ENCODE measurements around the gene GRIA1.

Gene GRIA1

GRCh38 chr5:153618307-153618706, 127.8 kb downstream of the GRIA1 start:
- no peak for DNase-seq

DNA sequence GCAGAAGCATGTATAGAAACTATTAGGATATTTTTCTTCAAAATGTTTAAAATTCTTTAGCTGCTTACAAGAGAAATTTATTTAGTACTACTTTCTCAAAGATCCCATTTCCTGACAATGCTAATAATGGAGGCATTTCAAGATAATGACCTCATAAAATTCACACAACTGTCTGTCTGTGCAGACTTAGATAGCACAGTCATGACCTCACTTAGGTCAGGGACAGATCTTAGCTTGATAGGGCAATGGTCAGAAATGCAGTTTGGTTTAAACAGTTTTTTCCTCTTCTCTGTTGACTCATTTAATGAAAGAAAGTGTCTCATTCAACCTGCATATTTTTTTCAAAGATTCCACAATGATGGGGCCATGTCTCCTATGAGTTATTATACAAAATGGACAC, 128.4 kb downstream of the GRIA1 start:
- no peak for DNase-seq

DNA sequence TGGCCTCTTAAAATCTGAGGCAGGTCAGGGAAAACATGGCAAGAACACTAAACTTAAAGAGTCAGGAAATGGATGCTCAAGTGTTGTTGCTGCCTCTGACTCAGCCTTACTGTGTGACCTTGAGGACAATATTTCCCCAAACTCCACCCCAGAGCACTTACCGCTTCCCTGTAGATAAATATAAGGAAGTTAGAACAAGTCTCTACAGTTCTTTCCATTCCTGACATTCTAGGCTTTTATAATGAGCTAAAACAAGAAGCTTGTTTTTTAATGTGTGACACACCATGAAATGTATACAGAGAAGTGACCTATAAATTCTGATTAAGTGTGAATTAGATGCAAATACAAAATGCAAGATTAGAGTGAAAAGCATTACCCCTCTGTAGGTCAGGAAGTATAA, 129.3 kb downstream of the GRIA1 start:
- no peak for DNase-seq

- no peak for DNase-seq
Measured at GRCh38 chr5:153623124-153623523, 132.7 kb downstream of the GRIA1 start.

- DNase-seq = no peak
Measured at GRCh38 chr5:153623751-153624450, 133.4 kb downstream of the GRIA1 start.

DNA sequence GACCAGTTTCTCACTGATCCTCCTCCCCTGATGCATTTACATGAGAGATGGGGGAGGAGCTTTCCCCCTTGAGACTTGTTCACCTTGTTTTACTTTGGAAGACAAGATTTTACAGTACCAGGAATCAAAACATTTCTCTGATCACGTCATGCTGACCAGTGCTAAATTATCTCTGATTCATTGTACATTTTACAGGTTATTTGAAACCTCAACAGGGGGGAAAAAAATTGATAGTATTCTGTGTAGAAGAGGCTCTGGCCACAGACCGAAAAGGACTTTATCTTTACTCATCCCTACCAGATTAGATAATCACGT, 133.9 kb downstream of the GRIA1 start:
- DNase-seq = no peak

DNA sequence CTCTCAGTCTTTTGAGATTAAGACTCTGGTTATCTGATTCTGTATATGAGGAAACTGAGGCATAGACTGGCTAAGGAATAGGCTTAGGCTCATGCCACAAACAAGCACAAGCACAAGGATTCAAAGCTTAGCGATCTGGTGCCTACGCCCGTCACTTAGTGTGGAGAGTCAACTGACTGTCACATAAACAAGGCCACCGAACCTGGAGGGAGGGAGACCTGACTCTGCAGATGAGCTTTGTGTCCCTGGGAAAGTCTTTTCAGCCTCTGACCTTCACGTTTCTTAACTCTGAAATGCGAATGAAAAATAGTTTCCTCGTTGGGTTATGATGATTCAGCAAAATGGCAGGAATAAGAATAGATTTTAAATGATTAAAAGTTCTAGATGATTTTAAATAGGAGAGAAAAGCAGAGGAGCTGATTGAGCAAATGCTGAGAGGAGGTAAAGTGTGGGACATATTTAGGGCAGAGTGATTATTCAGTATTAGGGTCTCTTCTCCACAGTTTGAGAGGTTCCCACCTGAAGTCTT, 135.4 kb downstream of the GRIA1 start:
- no peak for DNase-seq

GRCh38 chr5:153626836-153627235, 136.4 kb downstream of the GRIA1 start:
- DNase-seq = no peak

GRCh38 chr5:153629027-153629895, 138.8 kb downstream of the GRIA1 start:
- DNase-seq = no peak

GRCh38 chr5:153630546-153630945, 140.1 kb downstream of the GRIA1 start:
- DNase-seq = no peak

- DNase-seq = no peak
Measured at GRCh38 chr5:153632748-153633290, 142.3 kb downstream of the GRIA1 start.

GRCh38 chr5:153636670-153637451, 146.4 kb downstream of the GRIA1 start:
- DNase-seq = no peak

- no peak for DNase-seq
Measured at GRCh38 chr5:153640293-153640692, 149.8 kb downstream of the GRIA1 start.

DNA sequence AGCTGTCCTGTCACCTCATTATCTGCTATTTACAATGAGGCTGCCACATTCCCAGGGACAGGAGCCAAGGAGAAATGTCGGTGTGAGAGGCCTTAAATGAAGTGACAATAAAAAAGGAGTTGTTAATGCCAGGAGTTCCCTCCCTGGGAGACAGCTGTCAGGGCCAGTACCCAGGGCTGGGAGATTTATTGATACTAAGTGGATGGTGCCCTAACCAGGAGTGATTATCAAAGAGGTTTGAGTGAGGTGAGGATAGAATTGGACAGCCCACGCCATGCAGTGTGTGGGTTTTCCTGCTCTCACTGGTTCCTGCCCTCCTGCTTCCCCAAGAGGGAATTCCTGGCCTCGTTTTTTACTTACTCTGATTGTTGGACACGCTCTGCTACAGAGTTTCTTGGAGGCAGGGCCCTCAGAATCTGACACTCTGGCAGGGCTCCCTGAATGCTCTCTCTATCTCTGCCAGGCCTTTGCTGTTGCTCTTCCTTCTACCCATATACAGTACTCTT, 150.8 kb downstream of the GRIA1 start:
- no peak for DNase-seq

- DNase-seq = no peak
Measured at GRCh38 chr5:153654504-153655200, 164.2 kb downstream of the GRIA1 start.

DNA sequence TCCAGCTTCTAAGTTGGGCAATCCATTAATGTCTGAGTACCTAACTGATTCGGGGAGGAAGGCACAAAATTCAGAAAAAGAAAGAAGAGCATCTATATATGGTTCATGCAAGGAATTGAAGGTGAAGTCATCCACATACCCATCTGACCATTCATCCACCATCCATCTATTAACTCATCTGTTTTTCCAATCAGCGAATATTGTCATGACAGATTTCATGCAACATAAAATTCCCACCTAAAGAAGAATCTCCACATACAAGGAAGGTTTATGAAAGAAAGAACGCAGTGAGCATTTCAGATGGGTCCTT, 164.7 kb downstream of the GRIA1 start:
- no peak for DNase-seq

DNA sequence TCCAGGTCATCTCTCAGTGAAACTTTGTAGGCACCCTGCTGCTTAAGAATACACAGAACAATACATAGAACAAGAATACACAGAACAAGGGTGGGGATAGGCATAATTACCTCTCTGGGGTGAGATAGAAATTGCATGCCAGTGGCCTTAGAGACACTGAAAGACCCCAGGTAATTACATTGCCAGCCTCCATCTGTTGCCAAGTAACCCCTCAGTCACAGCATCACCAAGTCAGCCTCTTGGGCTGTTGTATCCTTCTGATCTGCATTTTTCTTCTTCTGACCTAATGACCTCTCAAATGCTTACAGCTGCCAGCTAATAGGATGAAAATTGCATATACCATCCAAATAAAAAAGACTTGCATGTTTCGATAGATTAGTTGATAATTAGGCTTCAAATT, 167.7 kb downstream of the GRIA1 start:
- no peak for DNase-seq

DNA sequence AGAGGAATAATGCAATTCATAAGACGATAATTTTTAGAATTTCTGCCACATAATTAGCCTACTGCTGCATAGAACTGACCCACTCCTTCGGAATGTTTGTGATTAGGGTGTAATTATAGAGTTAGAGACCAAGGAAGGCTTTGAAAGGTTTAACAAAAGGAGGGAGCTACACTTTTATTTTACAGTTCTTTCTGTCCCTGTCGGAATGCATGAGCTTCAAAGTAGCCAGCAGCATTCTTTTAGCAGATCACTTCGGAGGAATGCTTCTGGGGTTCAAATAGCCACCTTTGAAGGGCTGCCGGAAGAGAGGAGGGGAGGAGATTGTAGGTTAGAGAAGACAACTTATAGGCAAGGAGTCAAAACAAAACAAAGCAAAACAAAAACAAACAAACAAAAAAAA, 168.1 kb downstream of the GRIA1 start:
- no peak for DNase-seq

DNA sequence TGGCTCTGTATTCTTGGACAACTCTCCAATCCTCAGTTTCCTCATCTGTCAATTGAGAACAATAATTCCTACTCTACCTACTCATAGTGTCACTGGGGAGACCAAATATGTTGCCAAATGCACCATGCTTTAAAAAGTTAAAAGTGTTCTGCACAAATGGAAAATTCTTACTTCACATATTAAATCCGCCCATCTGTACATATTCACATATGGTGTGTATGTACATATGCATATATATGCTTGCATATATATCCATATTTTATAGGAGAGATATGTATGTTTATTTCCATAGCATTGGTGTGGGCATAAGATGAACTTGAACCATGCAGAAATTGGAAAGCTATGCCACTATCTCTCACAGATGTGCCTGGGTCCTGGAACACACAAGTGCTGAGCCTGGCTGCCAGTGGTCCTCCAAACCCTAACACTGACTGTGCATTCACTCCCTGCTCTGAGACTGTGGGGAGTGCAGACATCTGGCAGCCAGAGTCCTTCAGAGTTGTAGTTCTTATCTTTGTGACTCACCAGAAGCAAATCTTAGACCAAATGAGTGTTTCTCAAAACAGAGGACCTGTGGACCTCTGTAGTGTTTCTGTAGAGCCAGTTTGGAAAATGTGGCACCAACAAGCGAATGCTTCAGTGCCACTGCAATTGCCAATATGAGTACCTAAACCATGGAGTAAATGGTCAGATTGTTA, 168.7 kb downstream of the GRIA1 start:
- no peak for DNase-seq

DNA sequence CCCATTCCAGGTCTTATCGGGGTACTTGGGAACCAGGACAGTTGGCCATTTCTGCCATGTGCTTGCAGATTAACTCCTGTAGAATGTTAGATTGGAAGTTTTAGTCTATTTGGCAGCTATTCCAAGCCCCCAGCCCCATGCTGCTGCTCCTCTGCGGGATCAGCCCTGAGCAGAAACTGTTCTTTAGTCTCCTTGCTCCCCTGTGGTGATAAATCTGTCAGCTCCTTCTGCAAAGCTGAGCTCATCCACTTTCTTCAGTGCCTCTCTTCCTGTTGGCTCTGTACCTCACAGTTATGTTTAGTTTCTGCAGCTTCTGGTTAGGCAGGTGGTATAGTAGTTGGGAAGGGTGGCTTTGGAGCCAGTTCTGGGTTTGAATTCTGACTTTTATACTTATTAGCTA, 170.4 kb downstream of the GRIA1 start:
- DNase-seq = no peak

DNA sequence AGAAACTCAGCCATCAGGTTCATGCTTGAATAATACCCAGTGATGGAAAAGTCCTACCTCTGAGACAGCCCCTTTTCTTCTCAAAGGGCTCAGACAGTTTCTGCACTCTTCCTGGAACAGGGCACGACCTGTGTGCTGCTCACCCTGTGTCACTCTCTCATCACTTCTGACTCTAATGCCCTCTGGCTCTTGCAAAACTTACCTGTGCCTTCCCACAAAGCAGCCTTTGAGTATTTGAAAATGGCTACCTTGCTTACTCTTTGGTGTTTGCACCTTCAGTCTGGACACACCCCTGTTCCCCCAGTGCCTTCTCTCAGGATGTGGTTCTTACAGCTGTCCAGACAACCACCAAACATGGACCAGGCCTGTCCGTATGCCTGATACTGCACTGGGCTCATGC, 171.4 kb downstream of the GRIA1 start:
- no peak for DNase-seq

DNA sequence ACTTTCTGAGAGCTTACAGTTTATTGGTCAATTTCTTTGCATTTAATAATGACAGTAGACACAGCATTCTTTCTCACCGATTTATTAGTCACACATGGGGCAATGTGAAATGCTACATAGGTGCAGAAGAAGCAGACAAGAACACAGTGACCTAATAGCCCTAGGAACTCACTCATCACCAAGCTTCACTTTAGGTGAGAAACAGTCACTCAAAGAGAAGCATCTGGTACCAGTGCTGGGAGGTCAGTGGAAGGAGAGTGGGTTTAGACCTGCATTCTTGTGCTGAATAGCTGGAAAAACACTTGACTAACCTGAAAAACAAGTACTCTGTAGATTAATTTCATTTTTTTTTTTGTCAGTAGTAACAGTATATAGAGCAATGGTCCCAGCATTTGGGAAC, 179.6 kb downstream of the GRIA1 start:
- DNase-seq = no peak
